Measurements from ENCODE around the gene TST.

Gene TST

DNA sequence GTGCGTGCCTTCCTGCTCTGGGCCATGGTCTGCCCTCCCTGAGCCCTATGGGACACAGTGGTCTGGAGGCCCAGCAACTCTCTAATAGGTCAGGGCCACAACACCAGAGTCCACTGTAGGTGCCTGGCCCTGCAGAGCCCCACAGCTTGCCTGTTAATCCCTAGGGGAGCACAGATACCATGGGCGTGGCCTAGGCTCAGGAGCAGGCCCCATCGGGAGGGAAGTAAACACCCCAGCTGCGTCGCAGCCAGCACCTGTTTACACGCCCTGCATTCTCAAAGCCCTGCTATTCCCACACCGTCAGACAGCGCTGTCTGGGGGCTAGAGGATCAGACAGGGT is 34.8 kb upstream of the TST start:
- FAIRE-seq (no peak), DNase-seq (ENCODE audit: insufficient read length, low spot score) (no peak)

- DNase-seq (ENCODE audit: insufficient read length, low spot score) (no peak), FAIRE-seq (no peak)
Measured at GRCh38 chr22:37053310-37054055, 34.2 kb upstream of the TST start.

DNA sequence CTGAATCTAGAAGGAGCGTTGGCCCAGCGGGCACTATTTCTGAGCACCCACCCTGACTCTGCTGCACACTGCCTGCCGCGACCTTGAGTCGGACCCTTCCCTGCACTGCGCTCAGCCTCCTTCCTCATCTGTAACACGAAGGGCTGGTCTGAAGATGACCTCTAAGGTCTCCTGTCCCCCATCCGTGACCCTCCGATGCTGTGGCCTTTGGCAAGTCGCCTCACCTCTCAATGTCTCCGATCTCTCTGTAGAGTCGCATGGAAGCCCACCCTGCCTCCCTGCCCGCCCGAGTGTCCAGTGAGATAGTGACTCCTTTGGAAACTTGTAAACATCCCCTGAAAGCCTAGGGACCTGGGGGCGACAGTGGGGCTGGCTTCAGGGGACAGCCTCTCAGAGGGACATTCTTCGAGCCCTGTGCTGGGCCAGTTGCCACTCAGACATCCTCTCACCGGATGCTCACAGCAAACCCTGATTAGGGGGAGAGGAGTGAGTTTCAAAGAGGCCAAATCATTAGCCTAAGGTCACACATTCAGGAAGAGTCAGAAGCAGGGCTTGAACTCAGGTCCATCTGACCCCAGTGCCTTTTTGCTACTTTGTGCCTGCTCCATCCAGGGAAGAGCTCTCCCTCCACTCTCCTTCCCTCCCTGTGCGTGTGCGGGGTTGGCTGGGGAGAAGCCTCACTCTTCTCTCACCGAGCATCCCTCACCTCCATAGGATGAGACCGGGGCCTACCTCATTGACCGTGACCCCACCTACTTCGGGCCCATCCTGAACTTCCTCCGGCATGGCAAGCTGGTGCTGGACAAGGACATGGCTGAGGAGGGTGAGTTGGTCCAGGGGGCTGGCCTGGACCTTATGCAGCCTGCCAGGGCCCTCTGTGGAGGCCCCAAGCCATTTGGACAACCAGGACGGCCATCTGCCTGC is 33.4 kb upstream of the TST start:
- no peak for FAIRE-seq
- no peak for DNase-seq (ENCODE audit: insufficient read length, low spot score)

DNA sequence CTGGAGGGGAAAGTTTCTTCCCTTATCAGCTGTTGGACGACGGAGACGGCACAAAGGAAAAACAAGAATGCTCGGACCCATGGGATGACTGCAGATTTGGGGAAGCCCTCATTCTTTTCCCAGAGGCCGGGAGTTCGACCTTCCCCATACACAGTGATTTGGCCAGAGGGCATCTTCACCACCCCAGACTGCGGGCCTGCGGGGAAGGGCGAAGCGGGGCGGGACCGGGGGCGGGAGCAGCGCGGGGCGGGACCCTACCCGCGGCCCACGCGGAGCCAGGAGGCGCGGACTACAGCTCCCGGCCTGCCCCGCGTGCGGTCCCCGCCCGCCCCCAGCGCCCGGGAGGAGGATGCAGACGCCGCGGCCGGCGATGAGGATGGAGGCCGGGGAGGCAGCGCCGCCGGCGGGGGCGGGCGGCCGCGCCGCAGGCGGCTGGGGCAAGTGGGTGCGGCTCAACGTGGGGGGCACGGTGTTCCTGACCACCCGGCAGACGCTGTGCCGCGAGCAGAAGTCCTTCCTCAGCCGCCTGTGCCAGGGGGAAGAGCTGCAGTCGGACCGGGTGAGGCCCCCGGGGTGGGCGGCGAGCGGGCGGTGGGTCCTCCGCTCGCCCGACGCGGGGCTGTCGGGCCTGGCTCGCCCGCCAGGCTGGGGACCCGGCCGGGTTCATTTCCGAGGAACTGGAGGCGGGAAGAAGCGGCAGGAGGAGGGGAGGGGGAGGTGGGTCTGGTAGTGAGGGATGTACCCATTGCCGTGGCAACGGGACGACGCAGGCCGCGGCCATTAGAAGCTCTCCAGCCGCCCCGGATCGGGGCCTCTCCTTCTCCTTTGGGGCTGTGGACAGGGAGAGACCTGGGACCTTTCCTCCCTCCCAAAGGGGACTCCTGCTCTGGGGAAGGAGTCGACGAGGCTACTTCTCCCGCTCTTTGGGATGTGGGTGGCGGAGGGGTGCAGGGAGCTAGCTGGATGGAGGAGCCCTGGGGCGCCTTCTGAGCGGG is 32.4 kb upstream of the TST start, which contains the start of gene KCTD17:
KCTD17 (plus strand) TSS at position 352 of the 995 bp plus-strand sequence; CDS start at position 371, 19 bp downstream.
- DNase-seq (ENCODE audit: insufficient read length, low spot score) (peak; percentile 94), FAIRE-seq (peak; percentile 77)

DNA sequence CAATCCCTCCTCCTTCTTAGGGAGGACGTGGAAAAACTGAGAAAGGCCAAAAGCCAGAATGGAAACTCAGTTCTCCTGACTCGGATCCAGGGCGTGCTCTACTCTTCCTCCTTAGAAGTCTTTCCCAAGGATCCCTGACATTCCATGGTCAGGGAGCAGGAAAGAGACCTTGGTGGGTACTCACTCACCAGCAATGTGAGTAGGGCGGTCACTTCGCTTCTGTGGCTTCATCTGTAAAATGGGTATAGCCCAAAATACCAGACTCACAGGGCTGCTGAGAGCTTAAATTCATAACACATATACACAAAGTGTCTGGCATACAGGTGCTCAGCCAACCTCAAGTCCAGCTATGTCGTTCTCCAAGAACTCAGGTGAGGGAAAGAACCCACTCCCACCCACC is 31.7 kb upstream of the TST start:
- FAIRE-seq: no peak
- no peak for DNase-seq (ENCODE audit: insufficient read length, low spot score)

DNA sequence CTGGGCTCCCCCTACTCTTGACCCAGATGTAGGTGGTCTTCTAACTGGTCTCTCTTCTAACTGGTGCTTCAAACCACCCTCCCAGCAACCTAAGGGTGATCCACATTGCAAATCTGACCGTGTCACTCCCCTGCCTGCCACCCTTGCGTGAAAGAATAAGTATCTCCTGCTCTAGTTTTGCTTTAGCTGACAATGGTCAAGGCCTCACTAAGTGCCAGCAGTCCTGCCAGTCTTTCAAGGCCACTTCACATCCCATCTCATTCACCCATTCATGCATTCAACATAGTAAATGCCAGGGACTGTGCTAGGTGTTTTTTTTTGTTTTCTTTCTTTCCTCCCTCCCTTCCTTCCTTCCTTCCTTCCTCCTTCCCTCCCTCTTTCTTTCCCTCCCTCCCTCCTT is 30.0 kb upstream of the TST start:
- FAIRE-seq (no peak), DNase-seq (ENCODE audit: insufficient read length, low spot score) (no peak)

- DNase-seq (ENCODE audit: insufficient read length, low spot score) (no peak), FAIRE-seq (no peak)
Measured at GRCh38 chr22:37048133-37048532, 28.9 kb upstream of the TST start.

DNA sequence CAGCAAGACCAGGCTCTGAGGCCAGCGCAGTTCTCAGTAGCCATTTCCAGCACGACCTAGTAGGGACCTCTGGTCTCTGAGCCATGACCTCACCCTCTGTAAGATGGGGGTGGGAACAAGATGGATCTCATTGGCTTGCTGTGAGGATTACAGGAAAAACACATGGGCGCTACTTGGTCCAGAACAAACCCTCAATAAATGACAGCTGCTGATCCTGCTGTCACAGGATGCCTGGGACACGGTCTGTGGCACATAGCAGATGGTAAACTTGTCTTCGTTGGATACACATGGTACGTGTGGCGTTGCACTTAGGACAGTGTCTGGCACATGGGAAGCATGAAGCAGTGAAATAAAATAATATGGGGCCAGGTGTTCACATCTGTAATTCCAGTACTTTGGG is 27.8 kb upstream of the TST start:
- DNase-seq (ENCODE audit: insufficient read length, low spot score) (no peak), FAIRE-seq (no peak)

GRCh38 chr22:37046589-37046988 is 27.3 kb upstream of the TST start:
- FAIRE-seq (no peak), DNase-seq (ENCODE audit: insufficient read length, low spot score) (no peak)

DNA sequence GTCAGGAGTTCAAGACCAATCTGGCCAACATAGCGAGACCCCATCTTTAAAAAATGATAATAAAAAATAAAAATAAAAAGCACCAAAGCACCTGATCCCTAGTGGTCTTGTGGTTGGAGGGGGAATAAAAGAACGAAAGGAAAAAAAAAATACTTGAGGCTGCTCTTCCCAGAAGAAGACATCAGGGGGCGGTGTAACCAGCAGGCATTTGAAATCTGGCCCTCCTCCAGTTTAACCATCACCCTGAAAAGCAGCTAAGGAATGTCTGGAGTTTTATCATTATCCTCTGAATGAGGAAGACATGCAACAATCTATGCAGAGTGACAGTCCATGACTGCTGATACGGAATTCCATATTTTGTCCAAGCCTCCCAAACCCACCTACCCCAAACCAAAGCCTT is 26.7 kb upstream of the TST start:
- no peak for DNase-seq (ENCODE audit: insufficient read length, low spot score)
- no peak for FAIRE-seq

GRCh38 chr22:37044634-37045625 is 25.7 kb upstream of the TST start:
- FAIRE-seq (no peak), DNase-seq (ENCODE audit: insufficient read length, low spot score) (no peak)

DNA sequence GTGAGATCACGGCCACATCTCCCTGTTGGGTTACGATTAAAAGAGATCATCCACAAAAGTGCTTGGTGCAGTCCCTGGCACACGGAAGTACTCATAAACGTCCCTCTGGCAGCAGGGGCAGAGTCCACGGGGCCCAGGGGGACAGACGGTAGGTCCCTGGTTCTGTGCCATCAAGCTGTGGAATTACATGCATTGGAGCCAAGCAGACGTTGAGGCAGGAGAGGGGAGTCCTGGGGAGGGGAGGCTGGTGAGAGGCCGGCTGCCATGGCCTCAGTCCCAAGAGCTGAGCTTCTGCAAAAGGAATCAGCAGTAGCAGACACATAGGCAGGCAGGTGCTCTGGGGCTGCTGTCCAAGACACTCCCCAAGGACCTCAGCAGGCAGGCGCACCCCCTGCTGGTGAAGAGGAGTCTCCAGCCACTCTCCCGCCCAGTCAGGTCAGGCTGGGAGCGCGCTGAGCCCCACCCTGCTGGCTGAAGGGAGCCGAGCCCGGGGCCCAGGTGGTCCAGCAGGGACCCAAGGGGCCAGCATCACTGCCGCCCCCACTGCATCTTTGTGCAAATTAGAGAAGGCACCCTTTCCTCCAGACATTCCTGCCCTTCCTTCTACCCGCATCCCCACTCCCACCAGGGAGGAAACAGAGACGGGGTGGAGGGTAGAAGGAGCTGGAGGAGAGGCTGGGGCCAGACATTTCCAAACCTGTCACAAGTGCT is 24.7 kb upstream of the TST start:
- FAIRE-seq (peak; percentile 90), DNase-seq (ENCODE audit: insufficient read length, low spot score) (peak; percentile 93)

GRCh38 chr22:37043209-37043827 is 24.1 kb upstream of the TST start:
- no peak for FAIRE-seq
- no peak for DNase-seq (ENCODE audit: insufficient read length, low spot score)

GRCh38 chr22:37039466-37039865 is 20.2 kb upstream of the TST start:
- DNase-seq (ENCODE audit: insufficient read length, low spot score) (no peak), FAIRE-seq (no peak)

DNA sequence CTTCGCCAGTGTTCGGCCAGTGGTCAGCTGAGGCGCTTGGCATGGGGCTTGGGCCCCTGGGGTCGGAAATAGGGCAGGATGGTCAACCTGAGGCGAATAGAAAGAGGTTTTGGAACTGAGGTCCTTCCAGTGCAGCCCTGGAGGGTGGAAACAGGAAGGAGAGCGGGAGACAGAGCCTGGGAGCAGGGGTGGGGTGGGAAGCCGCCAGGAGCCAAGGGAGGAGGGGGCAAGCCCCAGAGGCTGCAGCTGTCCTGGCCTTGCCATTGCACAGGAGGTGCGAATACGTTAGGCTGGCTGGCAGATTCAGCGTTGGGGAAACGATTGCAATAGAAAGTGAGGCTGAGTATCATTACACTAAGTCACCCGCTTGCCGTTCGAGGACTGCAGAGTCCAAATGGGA is 18.4 kb upstream of the TST start:
- FAIRE-seq (no peak), DNase-seq (ENCODE audit: insufficient read length, low spot score) (no peak)

DNA sequence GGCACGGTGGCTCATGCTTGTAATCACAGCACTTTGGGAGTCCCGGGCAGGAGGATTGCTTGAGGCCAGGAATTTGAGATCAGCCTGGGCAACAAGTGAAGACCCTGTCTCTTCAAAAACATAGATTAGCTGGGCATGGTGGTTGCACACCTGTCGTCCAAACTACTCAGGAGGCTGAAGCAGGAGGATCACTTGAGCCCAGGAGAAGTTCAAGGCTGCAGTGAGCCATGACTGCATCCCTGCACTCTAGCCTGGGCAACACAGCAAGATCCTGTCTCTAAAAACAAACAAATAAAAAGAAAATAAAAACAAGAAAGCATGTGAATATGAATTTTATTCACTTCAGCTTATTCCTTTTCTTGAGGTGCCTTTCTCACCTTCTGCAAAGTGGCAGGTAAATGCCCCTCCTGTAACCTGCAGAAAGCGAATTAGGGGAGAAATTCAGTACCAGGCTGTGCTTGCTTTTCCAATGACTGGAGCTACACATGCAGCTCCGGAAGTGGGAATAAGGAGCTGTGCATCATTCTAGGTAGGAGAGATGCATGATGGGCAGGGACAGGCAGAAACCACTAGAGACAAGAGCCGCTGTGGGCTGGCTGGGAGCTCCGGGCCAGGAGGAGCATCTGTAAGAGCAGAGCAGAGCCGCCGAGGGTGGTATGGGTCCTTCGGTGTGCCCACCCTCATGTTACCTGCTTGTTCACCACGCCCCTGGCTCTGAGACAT is 17.6 kb upstream of the TST start:
- FAIRE-seq: no peak
- no peak for DNase-seq (ENCODE audit: insufficient read length, low spot score)

DNA sequence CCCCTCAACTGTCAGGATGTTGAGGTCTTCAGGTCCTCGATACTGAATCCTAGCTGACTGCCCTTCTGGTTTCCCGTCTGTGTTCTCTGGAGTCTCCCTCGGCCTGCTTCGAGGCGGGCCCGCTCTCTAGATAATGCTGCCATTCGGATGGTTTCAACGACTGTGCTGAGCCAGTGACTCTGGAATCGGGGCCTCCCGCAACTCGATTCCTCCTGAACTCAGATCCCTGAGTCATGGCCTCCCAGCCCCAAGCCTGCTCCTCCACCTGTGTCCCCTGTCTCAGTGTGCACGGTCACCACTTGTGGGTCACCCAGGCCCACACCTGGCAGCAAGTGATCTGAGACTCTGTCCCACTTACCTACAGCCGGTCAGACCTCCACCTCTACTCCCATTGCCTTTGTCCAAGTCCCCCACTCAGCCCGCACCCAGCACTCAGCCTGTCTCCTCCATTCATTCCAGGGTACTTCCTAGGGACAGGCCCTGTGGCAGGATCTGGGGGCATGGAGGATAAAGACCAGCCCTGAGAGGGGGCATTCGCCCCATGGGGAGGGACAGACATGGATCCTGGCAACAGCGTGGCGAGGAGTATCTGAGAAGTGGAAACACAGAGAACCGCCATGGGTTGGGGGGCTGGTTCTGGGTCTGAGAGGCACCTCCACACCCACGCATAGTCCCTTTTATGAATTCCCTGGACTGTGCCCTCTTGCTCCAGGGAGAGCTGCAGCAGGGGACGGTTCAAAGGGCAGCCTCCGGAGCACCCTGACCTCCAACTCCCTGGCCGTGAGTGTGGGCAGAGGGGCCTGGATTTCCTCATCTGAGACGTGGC is 14.6 kb upstream of the TST start:
- FAIRE-seq (no peak), DNase-seq (ENCODE audit: insufficient read length, low spot score) (no peak)

All from GM19239 (cell line).